ENCODE measurements around the gene PRKCB. TPM values are rescaled to one million over a fixed set of nuclear protein-coding genes. Genes with fewer than 3 reads are reported as not detected.
A peak's percentile ranks its signal among the peaks of the same experiment; 100 is the strongest.

PRKCB gene
- total and polyA plus RNA-seq, 2 donors from 2014 or later, result 0.62 to 17.8 TPM

DNA sequence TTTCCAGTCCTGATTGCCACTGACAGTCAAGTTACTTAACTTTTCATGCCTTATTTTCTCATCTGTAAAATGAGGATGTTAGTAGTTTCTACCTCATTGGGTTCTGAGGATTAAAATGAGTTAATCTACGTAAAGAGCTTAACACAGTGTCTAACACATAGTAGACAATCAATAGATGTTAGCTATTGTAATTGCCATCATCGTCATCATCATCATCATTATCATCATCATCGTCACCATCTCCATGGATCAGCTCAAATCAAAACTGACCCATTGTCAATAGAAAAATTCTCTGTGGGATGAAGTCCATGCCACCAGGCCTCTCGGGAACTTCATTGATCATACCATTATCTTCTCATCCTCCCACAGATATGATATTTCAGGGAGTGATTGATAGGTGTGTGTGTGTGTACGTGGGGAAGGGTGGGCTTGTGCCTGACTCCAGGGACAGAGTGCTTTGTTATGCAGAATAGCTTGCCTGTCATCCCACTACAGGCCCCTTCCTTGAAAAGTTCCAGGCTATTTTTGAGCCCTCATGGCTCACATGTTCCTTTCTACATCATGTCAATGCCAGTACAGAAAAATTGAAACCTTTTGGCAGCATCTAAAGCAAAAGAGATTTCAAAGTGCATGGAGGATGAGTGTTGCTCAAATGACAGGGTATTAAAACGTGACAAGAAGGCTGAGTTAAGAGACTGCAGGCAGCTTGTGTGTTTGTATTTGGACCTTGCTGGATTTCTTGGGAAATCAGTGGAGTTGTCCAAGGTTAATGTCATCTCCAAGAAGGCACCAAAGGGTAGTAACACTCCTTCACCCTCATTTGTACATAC, 133.9 kb downstream of the PRKCB start:
- TF ChIP-seq, protein P1, sequence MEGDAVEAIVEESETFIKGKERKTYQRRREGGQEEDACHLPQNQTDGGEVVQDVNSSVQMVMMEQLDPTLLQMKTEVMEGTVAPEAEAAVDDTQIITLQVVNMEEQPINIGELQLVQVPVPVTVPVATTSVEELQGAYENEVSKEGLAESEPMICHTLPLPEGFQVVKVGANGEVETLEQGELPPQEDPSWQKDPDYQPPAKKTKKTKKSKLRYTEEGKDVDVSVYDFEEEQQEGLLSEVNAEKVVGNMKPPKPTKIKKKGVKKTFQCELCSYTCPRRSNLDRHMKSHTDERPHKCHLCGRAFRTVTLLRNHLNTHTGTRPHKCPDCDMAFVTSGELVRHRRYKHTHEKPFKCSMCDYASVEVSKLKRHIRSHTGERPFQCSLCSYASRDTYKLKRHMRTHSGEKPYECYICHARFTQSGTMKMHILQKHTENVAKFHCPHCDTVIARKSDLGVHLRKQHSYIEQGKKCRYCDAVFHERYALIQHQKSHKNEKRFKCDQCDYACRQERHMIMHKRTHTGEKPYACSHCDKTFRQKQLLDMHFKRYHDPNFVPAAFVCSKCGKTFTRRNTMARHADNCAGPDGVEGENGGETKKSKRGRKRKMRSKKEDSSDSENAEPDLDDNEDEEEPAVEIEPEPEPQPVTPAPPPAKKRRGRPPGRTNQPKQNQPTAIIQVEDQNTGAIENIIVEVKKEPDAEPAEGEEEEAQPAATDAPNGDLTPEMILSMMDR (IDR thresholded peaks at IDR 0.05; ENCODE audit: borderline replicate concordance, extremely low read depth, insufficient read depth), result no peak
- no peaks in the 10 kb centered on the region for H3K27me3 ChIP-seq (ENCODE audit: control insufficient read depth, insufficient read depth, low read length)
- H3K4me1 ChIP-seq (ENCODE audit: control insufficient read depth in 2 of 3, insufficient read depth in 2 of 3, low read depth in 1 of 3, low read length in 3 of 3), result no peaks in the 10 kb centered on the region
- intact Hi-C loops (cut with DNase I), result no loop called here
- FAIRE-seq, result no peak
- no peak for DNase-seq
- H3K36me3 ChIP-seq (ENCODE audit: control insufficient read depth in 2 of 3, insufficient read depth in 3 of 3, low read length in 3 of 3), result no peaks in the 10 kb centered on the region
- H3K27ac ChIP-seq (ENCODE audit: low read depth in 2 of 2, low read length in 2 of 2), result no peak overlapping the region
- no peak overlapping the region for H3K4me3 ChIP-seq (ENCODE audit: low read length in 3 of 3)
- no peaks in the 10 kb centered on the region for H3K9me3 ChIP-seq (ENCODE audit: control insufficient read depth in 2 of 3, insufficient read depth in 1 of 3, low read length in 3 of 3)
- H3K9ac ChIP-seq (ENCODE audit: low read length in 3 of 3), result no peak overlapping the region

DNA sequence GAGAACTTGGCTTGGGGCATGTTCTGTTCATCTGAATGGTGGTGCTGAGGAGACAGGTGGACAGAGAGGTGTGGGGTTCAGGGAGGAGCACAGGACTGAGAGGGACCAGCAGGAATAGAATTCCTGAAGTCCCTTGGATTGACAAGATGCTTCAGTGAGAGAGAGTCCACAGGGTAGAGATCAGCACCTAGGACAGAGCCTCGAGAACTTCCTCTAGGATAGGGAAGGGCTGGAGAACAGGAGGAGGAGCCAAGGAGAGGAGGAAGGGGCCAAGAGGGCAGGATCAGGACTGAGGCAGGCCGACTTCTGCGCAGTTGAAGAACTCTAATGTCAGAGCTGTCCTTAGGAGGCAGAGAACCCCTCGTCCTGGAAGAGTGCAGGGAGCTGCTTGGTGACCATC, 138.4 kb downstream of the PRKCB start:
- no peak overlapping the region for H3K4me3 ChIP-seq (ENCODE audit: low read length in 3 of 3)
- TF ChIP-seq, protein P1 (IDR thresholded peaks at IDR 0.05; ENCODE audit: borderline replicate concordance, extremely low read depth, insufficient read depth), result no peak
- H3K9me3 ChIP-seq (ENCODE audit: control insufficient read depth in 2 of 3, insufficient read depth in 1 of 3, low read length in 3 of 3), result no peaks in the 10 kb centered on the region
- H3K36me3 ChIP-seq (ENCODE audit: control insufficient read depth in 2 of 3, insufficient read depth in 3 of 3, low read length in 3 of 3), result no peaks in the 10 kb centered on the region
- FAIRE-seq, result no peak
- peak in 3 of 5 donors; percentile 50 to 66 (median 62) for DNase-seq
- H3K27me3 ChIP-seq (ENCODE audit: control insufficient read depth, insufficient read depth, low read length), result no peaks in the 10 kb centered on the region
- H3K27ac ChIP-seq (ENCODE audit: low read depth in 2 of 2, low read length in 2 of 2), result no peak overlapping the region
- no peaks in the 10 kb centered on the region for H3K4me1 ChIP-seq (ENCODE audit: control insufficient read depth in 2 of 3, insufficient read depth in 2 of 3, low read depth in 1 of 3, low read length in 3 of 3)
- intact Hi-C loops (cut with DNase I), result no loop called here
- no peak overlapping the region for H3K9ac ChIP-seq (ENCODE audit: low read length in 3 of 3)

DNA sequence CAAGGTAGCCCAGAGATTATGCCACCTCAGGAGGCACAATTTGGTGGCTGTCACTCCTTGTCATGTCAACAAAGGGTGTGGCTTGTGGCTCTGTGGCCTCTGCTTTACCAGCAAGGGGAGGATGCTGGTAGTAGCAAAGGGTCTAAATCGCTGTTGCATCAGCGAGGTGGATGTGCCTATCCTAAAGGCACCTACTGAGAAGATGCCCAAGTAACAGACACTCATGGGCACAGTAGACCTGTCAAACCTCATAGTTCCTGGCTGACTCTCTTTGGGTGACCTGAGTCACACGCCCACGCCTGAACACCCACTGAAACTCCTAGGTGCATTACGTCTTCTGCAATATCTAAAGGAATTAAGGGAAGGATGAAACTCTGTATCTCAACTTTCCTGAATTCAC, 139.5 kb downstream of the PRKCB start:
- H3K4me1 ChIP-seq (ENCODE audit: control insufficient read depth in 2 of 3, insufficient read depth in 2 of 3, low read depth in 1 of 3, low read length in 3 of 3), result no peaks in the 10 kb centered on the region
- no peak overlapping the region for H3K9ac ChIP-seq (ENCODE audit: low read length in 3 of 3)
- H3K4me3 ChIP-seq (ENCODE audit: low read length in 3 of 3), result no peak overlapping the region
- intact Hi-C loops (cut with DNase I), result no loop called here
- no peaks in the 10 kb centered on the region for H3K27me3 ChIP-seq (ENCODE audit: control insufficient read depth, insufficient read depth, low read length)
- no peaks in the 10 kb centered on the region for H3K9me3 ChIP-seq (ENCODE audit: control insufficient read depth in 2 of 3, insufficient read depth in 1 of 3, low read length in 3 of 3)
- FAIRE-seq (no peak), DNase-seq (no peak)
- no peak overlapping the region for H3K27ac ChIP-seq (ENCODE audit: low read depth in 2 of 2, low read length in 2 of 2)
- TF ChIP-seq, protein P1 (IDR thresholded peaks at IDR 0.05; ENCODE audit: borderline replicate concordance, extremely low read depth, insufficient read depth), result no peak
- H3K36me3 ChIP-seq (ENCODE audit: control insufficient read depth in 2 of 3, insufficient read depth in 3 of 3, low read length in 3 of 3), result no peaks in the 10 kb centered on the region

Data from kidney (tissue), 14 donors.